ENCODE results near the gene SCMH1. TPM values are rescaled to one million over a fixed set of nuclear protein-coding genes. Genes with fewer than 3 reads are reported as not detected.
A peak's percentile ranks its signal among the peaks of the same experiment; 100 is the strongest.

SCMH1 gene
- total RNA-seq, 1 experiment from 2014 or later, result 19.4 TPM

DNA sequence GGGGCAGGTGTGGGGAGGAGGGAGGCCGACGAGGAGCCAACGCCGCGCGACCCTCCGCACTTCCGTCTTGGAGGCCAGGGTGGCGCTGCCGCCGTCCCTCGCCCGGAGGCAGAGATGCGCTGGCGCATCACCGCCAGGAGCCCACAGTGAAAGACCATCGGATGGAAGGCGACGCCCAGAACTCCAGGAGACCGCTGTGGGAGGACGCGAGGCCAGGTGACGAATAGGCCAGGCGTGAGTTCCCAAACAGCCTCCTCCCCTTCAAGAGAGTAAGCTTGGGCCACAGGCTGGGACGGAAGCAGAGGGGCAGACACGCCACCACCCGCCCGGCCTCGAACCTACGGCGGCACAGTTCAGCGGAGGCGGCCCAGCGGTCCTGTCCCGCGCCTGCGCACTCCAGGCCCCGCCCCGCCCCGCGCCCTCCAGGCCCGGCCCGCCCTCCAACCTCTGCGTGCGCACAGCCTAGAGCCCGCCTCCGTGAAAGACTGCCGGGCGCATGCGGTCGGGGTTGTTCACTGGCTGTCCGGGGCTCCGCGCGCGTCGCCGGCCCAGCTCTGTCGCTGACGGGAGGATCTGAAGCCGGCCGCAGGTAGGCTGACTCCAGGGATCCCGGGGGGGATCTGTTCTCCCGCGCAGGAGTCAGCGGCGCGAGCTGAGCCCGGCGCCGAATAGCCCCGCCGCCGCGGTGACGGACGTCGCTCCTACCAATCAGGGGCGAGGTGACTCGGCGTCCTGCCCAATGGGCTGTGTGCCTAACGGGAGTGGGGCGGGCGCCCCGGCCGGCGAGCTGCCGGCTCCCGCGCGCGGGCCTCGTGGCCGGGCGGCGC, 262.7 kb downstream of the SCMH1 start, which contains the start of gene CTPS1 (continued):
- TF ChIP-seq ARID4B (CRISPR knock-in tag; IDR thresholded peaks at IDR 0.05; ENCODE audit: borderline replicate concordance), result peak; percentile 50; the same call in 1 of the 2 replicates
- peak; percentile 47 for TF ChIP-seq GABPB1 (CRISPR knock-in tag; IDR thresholded peaks at IDR 0.05)
- TF ChIP-seq TP53 (CRISPR knock-in tag; IDR thresholded peaks at IDR 0.05), result no peak; the same call in 1 of the 2 replicates
- no peak for TF ChIP-seq ZNF532 (CRISPR knock-in tag; IDR thresholded peaks at IDR 0.05; ENCODE audit: borderline replicate concordance)
- TF ChIP-seq, protein P1, sequence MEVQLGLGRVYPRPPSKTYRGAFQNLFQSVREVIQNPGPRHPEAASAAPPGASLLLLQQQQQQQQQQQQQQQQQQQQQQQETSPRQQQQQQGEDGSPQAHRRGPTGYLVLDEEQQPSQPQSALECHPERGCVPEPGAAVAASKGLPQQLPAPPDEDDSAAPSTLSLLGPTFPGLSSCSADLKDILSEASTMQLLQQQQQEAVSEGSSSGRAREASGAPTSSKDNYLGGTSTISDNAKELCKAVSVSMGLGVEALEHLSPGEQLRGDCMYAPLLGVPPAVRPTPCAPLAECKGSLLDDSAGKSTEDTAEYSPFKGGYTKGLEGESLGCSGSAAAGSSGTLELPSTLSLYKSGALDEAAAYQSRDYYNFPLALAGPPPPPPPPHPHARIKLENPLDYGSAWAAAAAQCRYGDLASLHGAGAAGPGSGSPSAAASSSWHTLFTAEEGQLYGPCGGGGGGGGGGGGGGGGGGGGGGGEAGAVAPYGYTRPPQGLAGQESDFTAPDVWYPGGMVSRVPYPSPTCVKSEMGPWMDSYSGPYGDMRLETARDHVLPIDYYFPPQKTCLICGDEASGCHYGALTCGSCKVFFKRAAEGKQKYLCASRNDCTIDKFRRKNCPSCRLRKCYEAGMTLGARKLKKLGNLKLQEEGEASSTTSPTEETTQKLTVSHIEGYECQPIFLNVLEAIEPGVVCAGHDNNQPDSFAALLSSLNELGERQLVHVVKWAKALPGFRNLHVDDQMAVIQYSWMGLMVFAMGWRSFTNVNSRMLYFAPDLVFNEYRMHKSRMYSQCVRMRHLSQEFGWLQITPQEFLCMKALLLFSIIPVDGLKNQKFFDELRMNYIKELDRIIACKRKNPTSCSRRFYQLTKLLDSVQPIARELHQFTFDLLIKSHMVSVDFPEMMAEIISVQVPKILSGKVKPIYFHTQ (CRISPR knock-in tag; IDR thresholded peaks at IDR 0.05), result no peak
- 0 out of 2 replicates have a peak, but pooled peaks have one; percentile 27 for TF ChIP-seq ZNF232 (CRISPR knock-in tag; IDR thresholded peaks at IDR 0.05)
- no peak for TF ChIP-seq NR3C1 (CRISPR knock-in tag; conservative IDR thresholded peaks at IDR 0.05; ENCODE audit: low read depth)
- no peak for TF ChIP-seq ELF4 (CRISPR knock-in tag; IDR thresholded peaks at IDR 0.05; ENCODE audit: low read depth)
- TF ChIP-seq, protein P2, sequence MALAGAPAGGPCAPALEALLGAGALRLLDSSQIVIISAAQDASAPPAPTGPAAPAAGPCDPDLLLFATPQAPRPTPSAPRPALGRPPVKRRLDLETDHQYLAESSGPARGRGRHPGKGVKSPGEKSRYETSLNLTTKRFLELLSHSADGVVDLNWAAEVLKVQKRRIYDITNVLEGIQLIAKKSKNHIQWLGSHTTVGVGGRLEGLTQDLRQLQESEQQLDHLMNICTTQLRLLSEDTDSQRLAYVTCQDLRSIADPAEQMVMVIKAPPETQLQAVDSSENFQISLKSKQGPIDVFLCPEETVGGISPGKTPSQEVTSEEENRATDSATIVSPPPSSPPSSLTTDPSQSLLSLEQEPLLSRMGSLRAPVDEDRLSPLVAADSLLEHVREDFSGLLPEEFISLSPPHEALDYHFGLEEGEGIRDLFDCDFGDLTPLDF (CRISPR knock-in tag; IDR thresholded peaks at IDR 0.05), result no peak
- TF ChIP-seq CREM (CRISPR knock-in tag; IDR thresholded peaks at IDR 0.05), result no peak; the same call in none of the 2 replicates
- peak; percentile 68 for TF ChIP-seq TEAD1 (CRISPR knock-in tag; IDR thresholded peaks at IDR 0.05)
- TF ChIP-seq, protein P3, sequence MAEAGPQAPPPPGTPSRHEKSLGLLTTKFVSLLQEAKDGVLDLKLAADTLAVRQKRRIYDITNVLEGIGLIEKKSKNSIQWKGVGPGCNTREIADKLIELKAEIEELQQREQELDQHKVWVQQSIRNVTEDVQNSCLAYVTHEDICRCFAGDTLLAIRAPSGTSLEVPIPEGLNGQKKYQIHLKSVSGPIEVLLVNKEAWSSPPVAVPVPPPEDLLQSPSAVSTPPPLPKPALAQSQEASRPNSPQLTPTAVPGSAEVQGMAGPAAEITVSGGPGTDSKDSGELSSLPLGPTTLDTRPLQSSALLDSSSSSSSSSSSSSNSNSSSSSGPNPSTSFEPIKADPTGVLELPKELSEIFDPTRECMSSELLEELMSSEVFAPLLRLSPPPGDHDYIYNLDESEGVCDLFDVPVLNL (CRISPR knock-in tag; IDR thresholded peaks at IDR 0.05; ENCODE audit: borderline replicate concordance, low read depth), result no peak
- TF ChIP-seq, protein P4, sequence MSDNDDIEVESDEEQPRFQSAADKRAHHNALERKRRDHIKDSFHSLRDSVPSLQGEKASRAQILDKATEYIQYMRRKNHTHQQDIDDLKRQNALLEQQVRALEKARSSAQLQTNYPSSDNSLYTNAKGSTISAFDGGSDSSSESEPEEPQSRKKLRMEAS (CRISPR knock-in tag; IDR thresholded peaks at IDR 0.05), result peak; percentile 81
- TF ChIP-seq ZNF138 (CRISPR knock-in tag; conservative IDR thresholded peaks at IDR 0.05), result no peak
- TF ChIP-seq FOXP1 (CRISPR knock-in tag; IDR thresholded peaks at IDR 0.05; ENCODE audit: borderline replicate concordance), result 0 out of 2 replicates have a peak, but pooled peaks have one; percentile 65
- 0 out of 2 replicates have a peak, but pooled peaks have one; percentile 25 for TF ChIP-seq MYBL2 (CRISPR knock-in tag; IDR thresholded peaks at IDR 0.05)
- TF ChIP-seq PRDM15 (CRISPR knock-in tag; IDR thresholded peaks at IDR 0.05), result no peak
- peak; percentile 16; the same call in 1 of the 2 replicates for TF ChIP-seq CREB1 (CRISPR knock-in tag; IDR thresholded peaks at IDR 0.05)
- TF ChIP-seq JUN (CRISPR knock-in tag; IDR thresholded peaks at IDR 0.05), result no peak
